ENCODE results near the gene FAM219A.
"Not testable (repeated sequence)": the region's sequence is repeated elsewhere in the genome, so short reads cannot be mapped to it uniquely, and the experiment has no call there.

Gene FAM219A

DNA sequence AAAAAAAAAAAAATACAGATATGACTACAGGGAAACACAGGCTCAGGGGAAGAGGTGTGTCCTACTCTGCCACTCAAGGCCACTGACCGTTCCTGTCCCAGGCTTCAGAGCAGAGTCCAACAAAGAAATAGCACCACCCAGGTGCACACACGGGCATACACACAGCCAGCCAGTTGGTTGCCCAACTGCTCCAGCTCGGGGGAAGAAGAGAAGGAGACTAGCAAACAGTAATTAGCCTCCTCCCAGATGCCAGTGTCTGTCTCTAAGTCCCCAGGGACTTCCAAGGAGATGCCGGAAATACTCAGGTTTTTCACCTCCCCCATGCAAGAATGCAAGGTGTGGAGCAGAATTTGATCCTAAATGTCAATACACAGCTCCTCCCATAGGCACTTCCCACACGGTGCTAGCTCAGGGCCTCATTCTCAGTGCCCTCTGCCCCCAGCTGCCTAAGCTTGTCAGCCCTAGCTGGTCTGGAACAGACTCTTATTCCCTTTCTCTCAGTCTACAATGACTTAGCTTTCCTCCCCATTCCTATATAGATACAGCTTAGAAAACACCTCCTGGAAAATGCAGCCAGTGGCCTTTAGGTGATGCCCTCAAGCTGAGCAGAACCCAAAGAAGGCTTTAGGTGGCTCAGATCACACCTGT lies 83.3 kb downstream of the FAM219A start:
- DNase-seq, result no peak

DNA sequence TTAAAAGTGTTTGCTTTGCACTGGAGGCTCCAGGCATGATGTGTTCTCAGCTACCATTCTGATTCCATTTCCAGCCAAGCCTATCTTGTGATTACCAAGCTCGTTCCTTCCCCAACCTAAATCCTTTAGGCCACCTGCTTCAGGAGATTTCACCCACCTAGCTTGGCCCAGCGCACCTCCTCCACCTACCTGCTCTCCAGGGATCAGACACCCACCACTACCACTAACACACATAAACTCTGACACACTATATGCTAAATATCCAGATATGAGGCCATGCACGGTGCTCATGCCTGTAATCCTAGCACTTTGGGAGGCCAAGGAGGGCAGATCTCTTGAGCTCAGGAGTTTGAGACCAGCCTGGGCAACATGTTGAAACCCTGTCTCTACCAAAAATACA lies 84.0 kb downstream of the FAM219A start:
- DNase-seq, result no peak

DNA sequence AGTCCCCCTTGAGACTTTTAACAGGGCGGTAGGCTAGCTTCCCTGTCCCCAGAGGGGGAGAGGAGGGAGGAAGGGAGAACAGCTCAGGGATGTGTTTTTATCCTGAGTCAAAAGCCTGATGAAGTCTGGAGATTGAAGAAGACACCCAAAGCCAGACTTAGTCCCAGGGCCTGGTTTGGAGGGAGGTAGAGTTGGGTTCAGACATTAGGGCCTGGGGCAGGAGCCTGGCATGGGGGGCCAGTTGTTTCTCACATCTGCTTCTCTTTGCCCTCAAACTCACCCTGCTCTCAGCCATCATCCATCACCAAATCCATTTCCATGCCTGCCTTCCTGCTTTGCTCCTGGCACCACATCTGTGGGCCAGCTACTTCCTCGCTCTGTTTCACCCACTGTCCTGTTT lies 84.6 kb downstream of the FAM219A start:
- no peak for DNase-seq

DNA sequence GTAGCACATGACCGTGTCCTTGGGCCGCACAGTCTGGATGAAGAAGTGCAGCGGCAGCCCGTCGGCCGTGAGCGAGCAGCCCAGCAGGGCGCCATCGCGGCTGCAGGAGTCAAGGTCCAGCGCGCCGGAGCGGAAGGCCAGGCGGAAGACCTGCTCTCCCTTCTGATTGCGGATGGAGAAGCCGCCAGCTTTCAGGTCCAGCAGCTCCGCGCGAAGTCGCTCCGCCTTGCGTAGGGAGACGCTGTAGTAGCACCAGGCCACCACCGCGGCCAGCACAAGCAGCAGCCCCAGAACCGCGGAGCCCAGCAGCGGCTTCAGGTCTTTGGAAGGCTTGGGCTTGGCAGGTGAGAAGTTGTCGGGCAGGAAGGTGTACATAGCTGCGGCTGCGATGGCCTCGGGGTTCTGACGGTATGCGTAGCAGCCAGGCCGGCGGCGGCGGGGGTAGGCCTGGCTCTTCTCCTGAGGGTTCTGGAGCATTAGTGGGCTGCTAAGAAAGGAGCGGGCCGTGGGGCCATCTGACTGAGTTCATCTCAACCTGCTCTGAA lies 85.8 kb downstream of the FAM219A start:
- no peak for DNase-seq

DNA sequence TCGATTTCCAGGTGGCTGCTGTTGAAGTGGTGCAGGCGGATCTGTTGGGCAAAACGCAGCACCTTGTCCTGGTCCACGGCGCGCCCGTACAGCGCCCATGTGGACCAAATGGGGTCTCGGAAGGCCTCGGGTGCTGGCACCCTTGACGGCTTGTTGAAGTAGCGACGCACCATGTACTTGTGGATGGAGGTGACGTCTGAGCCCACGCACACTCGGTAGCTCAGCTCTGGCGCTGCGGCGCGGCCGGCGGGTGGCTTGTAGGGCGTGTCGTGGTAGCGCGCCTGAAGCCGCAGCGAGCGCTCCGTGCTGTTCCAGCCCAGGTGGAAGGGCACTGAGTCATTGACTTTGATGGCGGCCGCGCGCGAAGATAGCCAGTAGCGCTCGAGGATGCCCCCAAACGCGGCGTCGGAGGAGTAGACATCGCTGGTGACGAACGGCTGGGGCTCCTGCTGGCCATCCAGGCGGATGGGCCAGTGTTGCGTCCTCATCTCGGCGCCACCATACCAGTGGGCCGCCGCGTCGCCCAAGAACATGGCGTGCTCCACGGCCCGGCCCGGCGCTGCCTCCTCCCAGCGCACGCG lies 86.4 kb downstream of the FAM219A start:
- no peak for DNase-seq

DNA sequence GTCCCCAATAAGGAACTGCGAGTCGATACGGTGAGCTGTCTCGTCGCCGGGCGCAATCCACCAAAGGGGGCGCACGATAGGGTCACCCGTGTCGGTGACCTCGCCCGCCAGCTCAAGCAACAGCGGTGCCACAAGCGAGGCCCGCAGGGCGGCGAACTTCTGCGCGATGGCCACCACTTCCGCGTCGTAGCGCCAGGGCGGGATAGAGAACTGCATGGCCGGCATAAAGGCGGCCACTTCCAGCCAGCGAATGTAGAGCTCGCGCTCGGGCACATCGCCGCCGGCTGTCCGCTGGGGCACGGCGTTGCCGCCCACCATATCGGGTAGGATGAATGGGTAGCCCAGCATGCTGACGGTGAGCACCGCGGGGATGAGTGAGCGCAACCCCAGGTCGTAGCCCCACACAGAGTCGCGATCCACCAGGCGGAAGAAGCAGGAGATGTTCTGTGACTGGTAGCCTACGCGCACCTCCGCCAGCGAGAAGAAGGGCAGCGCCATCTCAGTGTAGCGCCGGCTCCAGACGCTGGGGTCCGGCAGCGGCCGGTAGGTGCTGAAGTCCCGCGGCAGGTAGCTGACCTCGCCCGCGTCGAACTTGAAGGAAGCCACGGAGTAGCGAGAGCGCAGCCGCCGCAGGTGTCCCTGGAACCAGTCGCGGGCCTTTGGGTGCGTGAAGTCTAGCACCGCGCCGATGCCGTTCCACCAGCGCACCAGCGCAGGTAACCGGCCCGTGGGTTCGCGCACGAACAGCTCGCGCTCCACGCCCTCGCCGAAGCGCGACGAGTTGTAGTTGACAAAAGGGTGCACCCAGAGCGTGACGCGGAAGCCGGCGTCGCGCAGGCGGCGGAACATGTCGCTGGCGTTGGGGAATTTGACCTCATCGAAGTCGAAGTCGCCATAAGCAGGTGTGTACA lies 87.1 kb downstream of the FAM219A start:
- DNase-seq, result no peak

DNA sequence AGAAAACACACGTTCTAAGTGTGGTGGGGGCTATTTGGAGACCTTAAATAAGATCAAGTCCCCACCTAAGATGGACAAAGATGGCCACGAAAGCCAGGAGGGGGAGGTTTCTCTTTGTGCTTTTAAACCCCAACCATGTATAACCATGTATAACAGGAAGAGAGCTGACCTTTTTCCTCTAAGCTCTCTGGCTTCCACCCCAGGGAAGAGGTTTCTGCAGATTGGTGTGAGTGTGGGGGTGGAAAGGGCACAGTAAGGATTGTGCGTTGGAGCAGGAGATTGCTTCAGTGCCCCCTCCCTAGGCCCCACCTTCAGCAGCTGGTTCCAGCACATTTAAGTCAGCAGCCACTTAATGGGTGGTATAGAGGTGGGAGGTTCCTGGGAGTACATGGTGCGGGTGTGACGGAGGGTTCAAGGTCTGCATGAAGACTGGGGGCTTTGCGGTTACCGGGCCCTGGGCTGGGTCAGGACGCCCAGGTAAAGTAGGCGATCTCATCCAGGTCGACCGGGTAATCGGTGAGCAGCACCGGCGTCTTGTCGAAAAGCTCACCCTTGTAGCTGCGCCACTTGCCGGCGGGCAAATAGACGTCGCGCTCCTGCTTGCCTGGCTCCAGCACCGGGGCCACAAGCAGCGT lies 87.9 kb downstream of the FAM219A start:
- DNase-seq, result no peak

DNA sequence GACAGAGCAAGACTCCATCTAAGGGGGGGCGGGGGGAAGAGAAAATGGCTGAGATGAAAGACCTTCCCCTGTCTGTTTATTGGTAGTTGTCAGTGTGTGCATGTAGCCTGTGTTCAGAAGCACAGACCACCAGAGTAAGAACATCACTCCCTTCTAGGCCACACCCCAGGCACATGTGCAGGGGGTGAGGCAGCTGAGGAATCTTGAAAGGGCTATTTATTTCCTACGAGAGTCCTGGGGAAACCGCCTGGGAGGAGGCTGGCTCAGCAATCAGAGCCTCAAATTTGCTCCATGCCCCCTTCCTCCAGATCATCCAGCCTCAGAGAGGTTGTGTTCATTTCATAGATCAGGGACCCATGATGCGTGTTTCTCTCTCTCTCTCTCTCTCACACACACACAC lies 88.7 kb downstream of the FAM219A start:
- no peak for DNase-seq

DNA sequence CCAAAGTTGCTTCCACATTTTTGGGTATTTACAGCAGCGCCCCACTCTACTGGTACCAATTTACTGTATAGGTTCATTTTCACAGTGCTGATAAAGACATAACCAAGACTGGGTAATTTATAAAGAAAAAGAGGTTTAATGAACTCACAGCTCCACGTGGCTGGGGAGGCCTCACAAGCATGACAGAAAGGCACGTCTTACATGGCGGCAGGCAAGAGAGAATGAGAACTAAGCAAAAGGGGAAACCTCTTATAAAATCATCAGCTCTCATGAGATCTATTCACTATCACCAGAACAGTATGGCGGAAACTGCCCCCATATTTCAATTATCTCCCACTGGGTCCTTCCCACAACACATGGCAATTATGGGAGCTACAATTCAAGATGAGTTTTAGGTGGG lies 89.6 kb downstream of the FAM219A start:
- not testable (repeated sequence) for DNase-seq

DNA sequence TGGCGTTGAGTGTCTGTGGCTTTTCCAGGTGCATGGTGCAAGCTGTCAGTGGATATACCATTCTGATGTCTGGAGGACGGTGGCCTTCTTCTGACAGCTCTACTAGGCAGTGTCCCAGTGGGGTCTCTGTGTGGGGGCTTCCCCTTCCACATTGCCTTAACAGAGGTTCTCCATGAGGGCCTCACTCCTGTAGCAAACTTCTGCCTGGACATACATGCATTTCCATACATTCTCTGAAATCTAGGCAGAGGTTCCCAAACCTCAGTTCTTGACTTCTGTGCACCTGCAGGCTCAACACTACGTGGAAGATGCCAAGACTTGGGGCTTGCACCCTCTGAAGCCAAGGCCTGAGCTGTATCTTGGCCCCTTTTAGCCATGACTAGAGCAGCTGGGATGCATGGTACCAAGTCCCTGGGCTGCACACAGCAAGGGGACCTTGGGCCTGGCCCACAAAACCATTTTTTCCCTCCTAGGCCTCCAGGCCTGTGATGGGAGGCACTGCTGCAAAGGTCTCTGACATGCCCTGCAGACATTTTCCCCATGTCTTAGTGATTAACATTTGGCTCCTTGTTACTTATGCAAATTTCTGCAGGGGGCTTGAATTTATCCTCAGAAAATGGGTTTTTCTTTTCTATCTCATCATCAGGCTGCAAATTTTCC lies 90.5 kb downstream of the FAM219A start:
- not testable (repeated sequence) for DNase-seq

DNA sequence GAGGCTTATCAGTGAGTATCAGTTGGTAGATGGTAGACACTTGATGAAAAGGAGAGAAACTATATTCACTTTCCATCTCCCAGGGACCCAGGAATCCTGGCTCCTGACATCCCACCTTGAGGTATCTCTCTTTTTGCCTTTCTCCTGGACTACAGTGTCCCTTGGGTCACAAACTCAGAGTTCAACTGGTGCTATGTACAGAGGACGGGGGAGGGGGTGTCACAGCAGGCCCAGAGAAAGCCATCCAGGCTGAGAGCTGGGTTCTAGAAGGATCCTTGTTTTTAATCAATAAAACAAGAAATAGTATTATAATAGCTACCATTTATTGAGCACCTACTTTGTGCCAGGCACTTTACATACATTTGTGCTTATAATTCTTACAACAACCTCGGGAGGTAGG lies 92.0 kb downstream of the FAM219A start:
- no peak for DNase-seq

DNA sequence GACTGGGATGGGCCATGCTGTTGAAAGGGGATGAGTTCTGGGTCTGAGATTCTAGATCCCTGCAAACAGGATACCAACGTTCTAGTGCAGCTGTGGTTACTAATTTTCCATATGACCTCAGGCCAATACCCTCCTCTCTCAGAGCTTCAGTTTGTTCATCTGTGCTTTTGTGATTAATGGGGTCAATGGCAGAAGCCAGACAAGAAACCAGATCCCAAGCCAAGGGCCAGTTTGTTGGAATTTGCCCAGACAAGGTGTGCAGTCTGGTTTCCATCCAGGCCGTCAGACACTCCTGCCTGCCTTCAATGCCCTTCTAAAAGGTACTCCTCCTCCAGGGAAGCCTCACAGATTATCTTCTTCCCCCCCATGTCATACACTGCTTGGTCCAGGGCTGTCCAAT lies 93.1 kb downstream of the FAM219A start:
- DNase-seq, result no peak

DNA sequence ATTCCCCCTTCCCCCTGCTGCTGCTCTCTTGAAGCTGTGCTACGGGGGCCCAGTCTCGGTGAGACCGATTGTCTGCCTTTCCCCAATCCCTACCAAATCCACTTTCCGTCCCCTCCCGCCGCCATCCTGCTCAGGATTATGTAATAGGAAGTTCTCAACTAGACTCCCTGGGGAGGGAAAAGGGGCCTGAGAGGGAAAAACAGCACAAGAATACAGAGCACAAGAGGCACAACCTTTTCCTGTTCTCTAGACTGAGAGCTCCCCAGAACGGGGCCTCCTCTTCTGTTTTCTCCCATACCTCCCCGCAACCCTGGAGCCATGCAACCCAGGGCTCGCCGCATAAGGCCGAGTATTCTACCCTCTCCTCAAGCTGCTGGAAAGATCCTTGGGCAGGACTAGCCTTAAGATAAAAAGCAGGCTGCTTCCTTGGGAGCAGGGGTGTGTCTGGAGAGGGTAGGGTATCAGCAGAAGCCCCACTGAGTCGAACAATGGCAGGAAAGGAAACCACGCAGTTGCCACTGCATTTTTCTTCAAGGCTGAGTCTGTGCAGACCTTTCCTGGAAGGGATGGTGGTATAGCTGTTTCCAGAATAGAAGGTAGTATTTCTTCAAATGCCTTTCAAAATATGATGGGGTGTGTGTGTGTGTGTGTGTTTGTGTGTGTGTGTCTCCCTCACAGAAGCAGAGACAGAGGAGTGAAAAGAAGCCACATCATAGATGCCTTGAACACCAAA lies 94.6 kb downstream of the FAM219A start:
- peak; percentile 32 for DNase-seq

DNA sequence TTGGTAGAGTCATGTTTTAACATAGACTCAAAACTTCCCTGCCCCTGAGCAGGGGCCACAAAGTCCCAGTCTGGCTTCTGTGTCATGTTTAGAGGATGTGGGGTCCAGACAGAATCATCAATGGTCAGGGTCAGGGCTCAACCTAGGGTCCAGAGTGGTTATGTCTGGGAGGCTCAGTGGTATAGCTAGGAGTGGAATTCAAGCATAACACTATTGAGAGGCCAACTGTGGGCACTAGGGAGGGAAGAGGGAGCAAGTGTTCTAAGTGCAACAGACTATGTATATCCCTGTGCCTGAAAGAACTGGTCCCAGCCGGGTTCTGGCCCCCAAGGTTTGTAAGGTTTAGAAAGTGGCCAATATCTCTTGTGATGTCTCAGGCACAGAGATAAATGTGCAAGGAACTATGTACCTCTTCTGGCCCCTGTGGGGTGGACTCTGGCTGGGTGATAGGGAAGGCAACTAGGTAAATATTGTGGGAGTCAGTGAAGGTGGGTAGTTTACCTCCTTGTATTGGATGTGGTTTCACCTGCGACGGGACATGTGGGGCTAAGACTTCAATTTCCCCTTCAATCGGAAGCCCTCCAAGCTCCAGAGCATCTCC lies 95.7 kb downstream of the FAM219A start:
- no peak for DNase-seq

DNA sequence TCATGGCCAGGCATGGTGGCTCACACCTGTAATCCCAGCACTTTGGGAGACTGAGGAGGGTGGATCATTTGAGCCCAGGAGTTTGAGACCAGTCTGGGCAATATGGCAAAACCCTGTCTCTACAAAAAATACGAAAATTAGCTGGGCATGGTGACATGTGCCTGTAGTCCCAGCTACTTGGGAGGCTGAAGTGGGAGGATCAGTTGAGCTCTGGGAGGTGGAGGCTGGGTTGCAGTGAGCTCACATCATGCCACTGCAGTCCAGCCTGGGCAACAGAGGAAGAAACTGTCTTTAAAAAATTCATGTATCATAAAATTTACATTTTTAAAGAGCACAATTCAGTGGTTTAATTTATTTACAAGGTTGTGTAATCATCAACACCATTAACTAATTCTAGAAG lies 105.4 kb downstream of the FAM219A start:
- DNase-seq, result not testable (repeated sequence)

DNA sequence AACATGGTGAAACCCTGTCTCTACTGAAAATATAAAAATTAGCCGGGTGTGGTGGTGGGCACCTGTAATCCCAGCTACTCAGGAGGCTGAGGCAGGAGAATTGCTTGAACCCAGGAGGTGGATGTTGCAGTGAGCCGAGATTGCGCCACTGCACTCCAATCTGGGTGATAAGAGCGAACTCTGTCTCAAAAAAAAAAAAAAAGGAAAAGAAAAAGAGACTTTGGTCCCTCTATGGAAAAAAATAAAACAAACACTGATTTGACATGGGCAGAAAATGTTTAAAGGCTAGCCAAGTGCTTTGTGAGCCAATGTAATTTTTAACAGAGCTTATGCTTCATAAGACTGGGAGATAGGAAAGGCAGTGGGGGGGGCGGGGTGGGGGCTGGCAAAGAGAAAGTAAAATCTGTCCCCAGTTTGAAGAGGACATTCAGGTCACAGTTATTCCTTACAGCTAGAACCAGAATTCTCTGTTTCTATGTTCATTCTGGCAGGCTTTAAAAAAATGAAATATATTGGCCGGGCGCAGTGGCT lies 106.2 kb downstream of the FAM219A start:
- not testable (repeated sequence) for DNase-seq

DNA sequence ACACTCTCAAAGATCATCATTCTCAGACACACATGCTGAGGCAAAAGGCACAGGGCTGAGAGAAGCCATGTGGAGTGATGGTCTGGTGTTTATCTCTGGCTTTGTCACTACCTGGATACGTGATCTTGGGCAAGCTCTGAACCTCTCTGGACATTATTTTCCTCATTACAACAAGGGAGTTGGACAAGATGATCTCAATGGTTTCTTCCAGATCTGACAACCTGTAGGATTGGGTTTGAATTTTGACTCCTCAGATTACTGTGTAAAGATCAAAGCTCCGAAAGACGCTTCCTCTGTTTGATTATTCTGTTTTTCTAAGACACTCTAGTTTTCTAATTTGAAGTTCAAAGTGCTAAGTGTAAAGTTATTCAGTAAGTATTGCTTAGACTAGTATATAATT lies 109.0 kb downstream of the FAM219A start:
- DNase-seq, result no peak

Measured in fibroblast of skin of right quadriceps (primary cell).